ENCODE measurements around the gene DHRSX.

Gene DHRSX

DNA sequence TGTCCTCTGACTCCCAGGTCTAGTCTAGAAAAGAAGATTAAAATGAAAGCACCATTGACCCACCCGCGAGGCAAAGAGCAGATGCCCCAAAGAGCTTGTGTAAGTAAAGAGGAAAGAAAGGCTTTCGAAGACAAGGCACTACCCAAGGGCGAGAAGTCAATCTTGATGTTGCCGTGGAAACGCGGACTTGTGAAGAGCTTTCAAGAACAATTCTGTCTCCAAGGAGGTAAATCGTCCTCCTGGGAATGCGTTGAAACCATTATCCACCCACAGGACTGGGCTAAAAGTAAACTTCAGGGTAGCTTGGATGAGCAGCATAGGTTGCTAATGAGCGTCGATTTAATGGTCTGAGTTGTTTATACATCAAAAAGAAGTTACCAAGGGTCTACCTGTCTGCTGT, 189.3 kb downstream of the DHRSX start:
- TF ChIP-seq, protein P1, sequence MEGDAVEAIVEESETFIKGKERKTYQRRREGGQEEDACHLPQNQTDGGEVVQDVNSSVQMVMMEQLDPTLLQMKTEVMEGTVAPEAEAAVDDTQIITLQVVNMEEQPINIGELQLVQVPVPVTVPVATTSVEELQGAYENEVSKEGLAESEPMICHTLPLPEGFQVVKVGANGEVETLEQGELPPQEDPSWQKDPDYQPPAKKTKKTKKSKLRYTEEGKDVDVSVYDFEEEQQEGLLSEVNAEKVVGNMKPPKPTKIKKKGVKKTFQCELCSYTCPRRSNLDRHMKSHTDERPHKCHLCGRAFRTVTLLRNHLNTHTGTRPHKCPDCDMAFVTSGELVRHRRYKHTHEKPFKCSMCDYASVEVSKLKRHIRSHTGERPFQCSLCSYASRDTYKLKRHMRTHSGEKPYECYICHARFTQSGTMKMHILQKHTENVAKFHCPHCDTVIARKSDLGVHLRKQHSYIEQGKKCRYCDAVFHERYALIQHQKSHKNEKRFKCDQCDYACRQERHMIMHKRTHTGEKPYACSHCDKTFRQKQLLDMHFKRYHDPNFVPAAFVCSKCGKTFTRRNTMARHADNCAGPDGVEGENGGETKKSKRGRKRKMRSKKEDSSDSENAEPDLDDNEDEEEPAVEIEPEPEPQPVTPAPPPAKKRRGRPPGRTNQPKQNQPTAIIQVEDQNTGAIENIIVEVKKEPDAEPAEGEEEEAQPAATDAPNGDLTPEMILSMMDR (IDR thresholded peaks at IDR 0.05; ENCODE audit: insufficient read depth, low read length, missing control alignments) = no peak
- no peak for DNase-seq (ENCODE audit: low read depth, low spot score)
- CTCF ChIA-PET = no interaction called here
- POLR2A ChIA-PET = no interaction called here
- no peak overlapping the region for H3K4me3 ChIP-seq (ENCODE audit: low read depth, low read length)

DNA sequence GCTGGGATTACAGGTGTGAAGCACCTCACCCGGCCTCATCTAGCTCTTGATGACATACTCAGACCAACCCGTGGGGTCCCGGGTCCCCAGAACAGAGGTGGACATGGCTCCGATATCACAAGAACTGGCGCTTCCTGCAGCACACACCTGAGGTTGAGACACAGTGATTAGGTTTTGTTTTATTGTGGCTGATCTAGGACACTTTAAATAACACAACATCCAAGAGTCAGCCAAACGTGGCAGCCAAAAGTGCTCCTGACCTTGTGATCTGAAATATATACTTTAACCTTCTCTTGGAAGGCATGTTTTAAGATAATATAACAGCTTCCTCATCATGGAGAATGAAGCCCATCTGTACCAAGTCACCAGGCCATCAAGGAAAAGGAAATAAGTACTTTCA, 198.9 kb downstream of the DHRSX start:
- TF ChIP-seq, protein P1 (IDR thresholded peaks at IDR 0.05; ENCODE audit: insufficient read depth, low read length, missing control alignments) = no peak
- no peak for DNase-seq (ENCODE audit: low read depth, low spot score)
- ChIA-PET POLR2A (no interaction called here), CTCF (no interaction called here)
- no peak overlapping the region for H3K4me3 ChIP-seq (ENCODE audit: low read depth, low read length)

DNA sequence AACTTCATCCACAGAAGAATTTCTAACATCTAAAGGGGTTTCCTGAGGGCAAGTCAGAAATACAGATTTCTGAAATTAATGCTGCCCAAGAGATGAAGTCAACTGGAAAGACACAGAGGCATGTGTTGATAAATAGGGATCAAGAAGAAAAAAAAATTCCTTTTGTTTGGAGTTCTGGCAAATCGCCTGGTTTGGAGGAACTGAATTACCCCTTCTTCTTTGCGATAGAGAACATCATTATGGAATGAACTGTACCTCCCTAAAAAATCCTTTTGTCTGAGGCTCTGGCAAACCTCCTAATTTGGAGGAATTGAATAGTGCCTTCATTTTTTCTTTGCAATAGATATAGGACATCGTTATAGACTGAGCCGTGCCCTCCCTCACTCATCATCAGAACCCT, 200.9 kb downstream of the DHRSX start:
- TF ChIP-seq, protein P1 (IDR thresholded peaks at IDR 0.05; ENCODE audit: insufficient read depth, low read length, missing control alignments) = no peak
- ChIA-PET POLR2A (no interaction called here), CTCF (no interaction called here)
- DNase-seq (ENCODE audit: low read depth, low spot score) = no peak
- H3K4me3 ChIP-seq (ENCODE audit: low read depth, low read length) = no peak overlapping the region

DNA sequence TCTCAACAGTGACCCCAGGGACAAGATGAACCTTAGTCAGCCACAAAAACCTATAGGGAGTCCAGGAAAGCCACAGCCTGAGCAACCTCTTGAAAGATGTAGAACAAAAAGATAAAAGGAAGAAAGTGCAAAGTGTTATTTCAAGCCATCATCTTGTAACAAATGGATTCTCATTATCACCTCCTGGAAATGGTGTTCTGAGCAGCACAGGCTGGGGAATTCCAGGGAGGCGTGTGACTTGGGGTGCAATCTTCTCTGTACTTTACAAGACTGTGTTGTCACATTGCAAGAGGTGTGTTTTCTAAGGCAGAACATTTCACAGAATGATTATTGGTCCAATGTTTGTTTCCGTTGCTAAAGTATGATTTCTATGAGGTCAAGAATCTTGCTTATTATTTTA, 214.0 kb downstream of the DHRSX start:
- no peak overlapping the region for H3K4me3 ChIP-seq (ENCODE audit: low read depth, low read length)
- TF ChIP-seq, protein P1 (IDR thresholded peaks at IDR 0.05; ENCODE audit: insufficient read depth, low read length, missing control alignments) = no peak
- no peak for DNase-seq (ENCODE audit: low read depth, low spot score)
- ChIA-PET POLR2A (no interaction called here), CTCF (no interaction called here)

DNA sequence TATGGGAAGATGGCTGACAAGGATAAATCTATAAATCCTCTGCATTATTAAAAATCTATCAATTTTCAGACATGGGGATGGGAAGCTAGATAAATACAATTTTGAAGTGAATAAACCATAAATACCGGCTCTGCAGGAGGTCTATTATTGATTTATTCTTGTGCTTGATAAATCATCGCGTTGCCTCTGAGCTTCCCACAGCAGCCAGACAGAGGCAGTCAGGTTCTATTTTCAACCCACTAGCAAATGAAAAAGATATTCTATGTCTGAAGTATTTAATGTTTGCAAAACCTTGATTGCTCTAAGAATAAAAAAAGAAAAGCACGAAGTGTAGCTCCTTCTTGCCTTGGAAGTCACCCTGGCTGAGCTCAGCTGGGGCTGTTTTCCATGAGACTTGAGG, 216.2 kb downstream of the DHRSX start:
- ChIA-PET POLR2A (no interaction called here), CTCF (no interaction called here)
- TF ChIP-seq, protein P1 (IDR thresholded peaks at IDR 0.05; ENCODE audit: insufficient read depth, low read length, missing control alignments) = no peak
- no peak overlapping the region for H3K4me3 ChIP-seq (ENCODE audit: low read depth, low read length)
- no peak for DNase-seq (ENCODE audit: low read depth, low spot score)

DNA sequence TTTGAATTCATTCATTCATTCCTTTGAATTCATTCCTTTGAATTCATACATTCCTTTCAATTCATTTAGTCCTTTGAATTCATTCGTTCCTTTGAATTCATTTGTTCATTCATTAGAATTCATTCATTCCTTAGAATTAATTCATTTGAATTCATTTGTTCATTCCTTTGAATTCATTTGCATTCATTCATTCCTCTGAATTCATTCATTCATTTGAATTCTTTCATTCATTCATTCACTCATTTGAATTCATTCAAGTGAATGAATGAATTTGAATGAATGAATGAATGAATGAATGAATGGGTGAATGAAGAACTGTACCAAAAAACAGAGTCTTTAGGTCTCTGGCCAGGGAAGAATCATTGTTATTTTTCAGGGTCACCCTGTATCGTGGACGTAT, 216.6 kb downstream of the DHRSX start:
- no peak overlapping the region for H3K4me3 ChIP-seq (ENCODE audit: low read depth, low read length)
- TF ChIP-seq, protein P1 (IDR thresholded peaks at IDR 0.05; ENCODE audit: insufficient read depth, low read length, missing control alignments) = no peak
- ChIA-PET CTCF (no interaction called here), POLR2A (no interaction called here)
- DNase-seq (ENCODE audit: low read depth, low spot score) = no peak
